MG63 (cell line): ENCODE data around the gene UBQLN3. TPM values are rescaled to one million over a fixed set of nuclear protein-coding genes. Genes with fewer than 3 reads are reported as not detected.

Experiments used
- DNase-seq: peaks from one replicate; pipeline ENCODE4 v3.0.0-alpha.2; 2020
- H3K27me3 ChIP-seq: fragments of 250-450 bp; sonication (Bioruptor Pico); 2 replicates; pipeline ENCODE4 v1.5.1; 2020; ENCODE audit warnings: mild to moderate bottlenecking, moderate library complexity
- H3K36me3 ChIP-seq: fragments of 250-450 bp; sonication (Bioruptor Pico); 2 replicates; pipeline ENCODE4 v1.5.1; 2020; ENCODE audit warnings: mild to moderate bottlenecking, moderate library complexity
- H3K4me3 ChIP-seq: fragments of 250-450 bp; sonication (Bioruptor Pico); 2 replicates; pipeline ENCODE4 v1.5.1; 2020; ENCODE audit warnings: mild to moderate bottlenecking, moderate library complexity
- H3K9me3 ChIP-seq: fragments of 250-450 bp; sonication (Bioruptor Pico); 2 replicates; pipeline ENCODE4 v1.5.1; 2020; ENCODE audit warnings: mild to moderate bottlenecking, moderate library complexity
- total RNA-seq: library from RNA; depleted of rRNA; stranded (reverse); fragments of >200 nt; shearing (Covaris generic); gene quantifications from 2 replicates; pipeline ENCODE4 v1.2.3, GENCODE V29; 2014; ENCODE audit warnings: low replicate concordance; rRNA removed

UBQLN3 gene
- total RNA-seq, 1 experiment from 2014 or later = not detected

DNA sequence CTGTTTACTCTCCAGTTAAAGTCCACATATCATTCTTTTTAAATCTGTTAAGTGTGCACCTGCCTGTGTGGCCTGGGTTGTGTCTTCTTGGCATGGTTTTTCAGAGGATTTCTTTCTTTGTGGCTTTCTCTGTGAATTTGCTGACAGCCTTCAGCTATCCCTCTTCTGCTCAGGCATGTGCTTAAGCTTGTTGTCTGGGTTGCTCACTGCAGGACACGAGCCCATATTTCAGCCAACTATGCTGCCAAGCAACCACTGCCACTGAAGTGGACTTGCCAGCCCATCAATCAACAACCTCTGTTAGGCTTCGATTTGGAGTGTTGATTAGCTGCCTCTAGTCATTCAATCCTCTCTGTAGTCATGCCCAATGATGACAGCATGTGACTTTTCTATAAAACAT lies 42.2 kb downstream of the UBQLN3 start:
- no peaks in the 10 kb centered on the region for H3K36me3 ChIP-seq
- H3K4me3 ChIP-seq = no peak overlapping the region
- no peak for DNase-seq
- H3K9me3 ChIP-seq = no peaks in the 10 kb centered on the region
- H3K27me3 ChIP-seq = peaks cover 1% of the 10 kb centered on the region; the same call in 1 of the 2 replicates

DNA sequence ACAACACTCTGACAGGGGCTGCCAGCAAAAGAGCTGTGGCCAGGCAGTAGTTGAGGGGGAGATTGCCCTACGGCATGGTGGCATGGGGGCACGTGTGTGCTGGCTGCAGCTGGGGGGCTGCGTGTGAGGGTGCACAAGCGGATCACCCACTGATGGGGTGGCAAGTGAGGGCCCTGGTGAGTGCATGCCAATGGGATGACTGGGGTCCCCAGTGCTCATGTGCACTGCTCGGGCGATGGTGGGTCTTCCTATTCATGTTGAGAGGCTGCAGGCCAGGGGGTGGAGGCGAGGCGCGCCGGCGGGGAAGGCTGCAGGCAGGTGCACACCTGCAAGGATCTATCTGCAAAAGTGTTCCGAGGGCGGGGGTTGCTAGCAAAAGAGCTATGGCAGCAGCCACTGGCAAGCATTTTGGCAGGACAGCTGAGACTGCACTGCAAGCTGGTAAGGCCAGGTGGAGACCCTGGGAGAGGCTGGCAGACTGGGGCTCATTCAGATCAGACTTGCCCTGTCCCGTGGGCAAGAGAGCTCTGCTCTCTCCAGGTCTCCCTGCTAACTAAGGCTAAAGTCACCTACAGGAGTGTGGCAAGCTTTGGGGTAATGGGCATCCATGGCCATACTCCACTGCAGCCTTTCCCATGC lies 48.7 kb downstream of the UBQLN3 start:
- H3K36me3 ChIP-seq = no peaks in the 10 kb centered on the region
- DNase-seq = no peak
- no peaks in the 10 kb centered on the region for H3K9me3 ChIP-seq
- H3K27me3 ChIP-seq = no peaks in the 10 kb centered on the region
- no peak overlapping the region for H3K4me3 ChIP-seq

Other genes starting within 250 kb of the UBQLN3 start
- gene HBE1, start 240.0 kb downstream of the UBQLN3 start, total RNA-seq = not detected in 2 replicates
- gene OR51B4, start 208.0 kb downstream of the UBQLN3 start, total RNA-seq = not detected in 2 replicates
- not detected in 2 replicates for gene OR51B2, start 185.7 kb downstream of the UBQLN3 start, total RNA-seq
- gene OR51B5, start 166.4 kb downstream of the UBQLN3 start, total RNA-seq = 0.64 and 0.89 TPM in 2 replicates
- not detected in 2 replicates for gene OR51B6, start 158.4 kb downstream of the UBQLN3 start, total RNA-seq
- gene OR51M1, start 126.1 kb downstream of the UBQLN3 start, total RNA-seq = not detected in 2 replicates
- not detected in 2 replicates for gene OR51Q1, start 87.8 kb downstream of the UBQLN3 start, total RNA-seq
- not detected in 2 replicates for gene OR51I1, start 68.4 kb downstream of the UBQLN3 start, total RNA-seq
- gene OR51I2, start 60.6 kb downstream of the UBQLN3 start, total RNA-seq = not detected in 2 replicates
- not detected in 2 replicates for gene OR52D1, start 21.3 kb downstream of the UBQLN3 start, total RNA-seq
- gene UBQLNL, start 6.7 kb upstream of the UBQLN3 start, total RNA-seq = not detected in 2 replicates
- gene OR52H1, start 38.6 kb upstream of the UBQLN3 start, total RNA-seq = not detected in 2 replicates
- not detected in 2 replicates for gene OR52B6, start 70.9 kb upstream of the UBQLN3 start, total RNA-seq
- 2.5 and 4.1 TPM in 2 replicates for gene TRIM6, start 86.7 kb upstream of the UBQLN3 start, total RNA-seq
- gene TRIM34, start 115.0 kb upstream of the UBQLN3 start, total RNA-seq = 10.7 and 10.8 TPM in 2 replicates
- gene TRIM5, start 175.1 kb upstream of the UBQLN3 start, total RNA-seq = 29.9 and 33.9 TPM in 2 replicates
- 1.7 and 8.8 TPM in 2 replicates for gene TRIM22, start 179.8 kb upstream of the UBQLN3 start, total RNA-seq
- not detected in 2 replicates for gene OR56B1, start 226.5 kb upstream of the UBQLN3 start, total RNA-seq
- not detected in 2 replicates for gene OR52N4, start 244.3 kb upstream of the UBQLN3 start, total RNA-seq